C4-2B (cell line): ENCODE data around the gene ASB13.

Source experiments
- H3K27ac ChIP-seq: fragments of 450-650 bp; 2 replicates; pipeline ENCODE4 v1.5.1; 2017
- CTCF ChIP-seq: fragments of 450-650 bp; conservative IDR thresholded peaks from 2 replicates; pipeline ENCODE4 v1.5.1; 2017; ENCODE audit warnings: mild to moderate bottlenecking
- ZFX ChIP-seq: fragments of 450-650 bp; IDR thresholded peaks from 2 replicates; pipeline ENCODE4 v1.6.1; 2017

Gene ASB13

DNA sequence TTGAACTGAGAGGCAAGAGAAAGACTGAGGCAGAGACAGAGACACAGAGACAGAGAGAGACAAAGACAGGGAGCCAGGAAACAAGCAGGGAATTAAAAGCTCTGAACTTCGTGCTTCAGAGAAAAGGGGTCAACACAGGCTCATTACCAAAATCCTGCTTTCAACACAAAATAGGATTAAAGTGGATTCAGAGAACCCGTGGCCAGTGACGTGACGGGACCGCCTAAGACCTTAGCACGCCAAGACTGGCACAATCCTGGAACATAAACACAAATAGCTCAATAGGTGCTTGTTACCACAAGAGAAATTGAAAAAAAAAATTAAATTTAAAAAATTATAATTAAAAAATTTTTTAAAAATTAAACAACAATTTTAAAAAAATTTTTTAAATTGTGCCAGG is 21.5 kb downstream of the ASB13 start:
- H3K27ac ChIP-seq: no peak overlapping the region
- TF ChIP-seq CTCF (no peak), ZFX (no peak)

GRCh38 chr10:5643346-5644067 is 22.9 kb downstream of the ASB13 start:
- no peak for TF ChIP-seq CTCF
- TF ChIP-seq ZFX: no peak
- no peak overlapping the region for H3K27ac ChIP-seq

- TF ChIP-seq ZFX (no peak), CTCF (no peak)
Measured at GRCh38 chr10:5641501-5641900, 24.9 kb downstream of the ASB13 start.

GRCh38 chr10:5640501-5640900 is 25.9 kb downstream of the ASB13 start:
- H3K27ac ChIP-seq: no peak overlapping the region
- TF ChIP-seq CTCF (no peak), ZFX (no peak)

More at GRCh38 chr10:5641501-5641900, 24.9 kb downstream of the ASB13 start:
- no peak overlapping the region for H3K27ac ChIP-seq

- no peak overlapping the region for H3K27ac ChIP-seq
- TF ChIP-seq CTCF: no peak
- TF ChIP-seq ZFX: no peak
Measured at GRCh38 chr10:5640036-5640435, 26.4 kb downstream of the ASB13 start.

DNA sequence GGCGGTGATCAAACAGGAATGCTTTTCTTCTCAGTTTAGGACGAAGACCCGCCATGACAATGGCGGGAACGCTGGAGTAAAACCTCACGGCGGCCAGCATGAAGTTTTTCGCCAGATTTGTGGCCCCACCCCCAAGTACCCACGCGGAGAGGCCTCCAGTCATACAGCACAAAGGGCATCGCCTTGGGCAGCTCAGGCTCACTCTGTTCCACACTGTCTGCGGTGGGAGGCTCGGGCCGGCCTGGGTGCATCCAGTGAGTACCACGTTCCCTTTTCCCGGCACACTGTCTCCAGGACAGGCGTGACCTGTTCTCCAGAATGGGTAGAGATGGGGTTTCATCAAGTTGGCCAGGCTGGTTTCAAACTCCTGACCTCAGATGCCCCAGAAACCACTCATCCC is 27.3 kb downstream of the ASB13 start:
- no peak overlapping the region for H3K27ac ChIP-seq
- no peak for TF ChIP-seq CTCF
- no peak for TF ChIP-seq ZFX

- H3K27ac ChIP-seq: no peak overlapping the region
- no peak for TF ChIP-seq ZFX
- no peak for TF ChIP-seq CTCF
Measured at GRCh38 chr10:5638494-5638893, 27.9 kb downstream of the ASB13 start.
